GM18858 (cell line): ENCODE data around the gene RBMS2.

Experiments used
- ATAC-seq: cut with Tn5 transposase; IDR thresholded peaks from one replicate; pipeline ENCODE4 v1.9.1; 2021; ENCODE audit not compliant: unreplicated experiment

RBMS2 gene

GRCh38 chr12:56630180-56630632 lies 108.6 kb downstream of the RBMS2 start, which contains the start of gene BAZ2A:
BAZ2A (minus strand) TSS chr12:56630326; CDS start chr12:56617530, 12,796 bp downstream.
- peak; percentile 42 for ATAC-seq

GRCh38 chr12:56631790-56632700 lies 110.4 kb downstream of the RBMS2 start:
- no peak for ATAC-seq

GRCh38 chr12:56632701-56633467 lies 111.3 kb downstream of the RBMS2 start:
- ATAC-seq: no peak

- no peak for ATAC-seq
Measured at GRCh38 chr12:56633468-56634241, 112.0 kb downstream of the RBMS2 start.

- no peak for ATAC-seq
Measured at GRCh38 chr12:56634242-56634836, 112.7 kb downstream of the RBMS2 start.

GRCh38 chr12:56634837-56635791 lies 113.5 kb downstream of the RBMS2 start:
- no peak for ATAC-seq

- peak; percentile 20 for ATAC-seq
Measured at GRCh38 chr12:56635806-56636674, 114.4 kb downstream of the RBMS2 start.

GRCh38 chr12:56636675-56637540 lies 115.3 kb downstream of the RBMS2 start:
- peak; percentile 28 for ATAC-seq

GRCh38 chr12:56637621-56638020 lies 116.0 kb downstream of the RBMS2 start:
- ATAC-seq: no peak

- ATAC-seq: no peak
Measured at GRCh38 chr12:56641219-56641618, 119.6 kb downstream of the RBMS2 start.

- ATAC-seq: no peak
Measured at GRCh38 chr12:56644654-56645053, 123.0 kb downstream of the RBMS2 start.

- ATAC-seq: no peak
Measured at GRCh38 chr12:56645201-56645716, 123.6 kb downstream of the RBMS2 start.
